ENCODE data around the gene BRINP2. TPM values are rescaled to one million over a fixed set of nuclear protein-coding genes. Genes with fewer than 3 reads are reported as not detected.
"Not testable (repeated sequence)": the region's sequence is repeated elsewhere in the genome, so short reads cannot be mapped to it uniquely, and the experiment has no call there.

Gene BRINP2
- total and polyA plus RNA-seq, 9 donors: 0.02 to 0.70 (median 0.16) TPM; not detected in 3

DNA sequence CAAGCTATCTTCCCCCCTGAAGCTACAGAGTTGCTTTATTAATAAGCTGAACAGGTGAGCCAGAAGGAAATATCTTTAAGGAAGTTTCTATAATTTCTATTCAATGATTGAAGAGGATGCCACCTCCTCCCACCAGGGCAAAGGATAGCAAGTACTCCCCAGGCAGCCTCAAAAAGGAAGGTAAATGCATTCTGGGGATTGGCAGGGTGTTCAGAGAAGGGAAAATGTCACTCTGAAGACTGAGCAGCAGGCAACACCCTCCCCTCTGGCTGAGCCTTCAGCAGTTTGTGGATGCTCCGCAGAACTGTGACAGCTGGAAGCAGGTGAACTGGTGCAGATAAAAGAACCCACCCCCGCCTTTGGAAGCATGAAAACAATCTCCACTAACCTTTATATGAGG lies 140.8 kb downstream of the BRINP2 start:
- Histone ChIP-seq H3K27me3 (no peaks in the 10 kb centered on the region), H3K9me3 (no peaks in the 10 kb centered on the region), H3K27ac (no peak overlapping the region), H3K36me3 (no peaks in the 10 kb centered on the region), H3K4me3 (no peak overlapping the region), H3K4me1 (ENCODE audit: insufficient read depth) (no peaks in the 10 kb centered on the region)
- TF ChIP-seq CTCF (IDR thresholded peaks at IDR 0.05) (no peak), POLR2A (IDR thresholded peaks at IDR 0.05) (no peak), EP300 (IDR thresholded peaks at IDR 0.05) (no peak)
- DNase-seq: no peak
- WGBS, 3 donors: 32 to 57% (median 38%) methylated on average over 2 of the region's 2 CpGs
- intact Hi-C loops (cut with DNase I): no loop called here

- no peaks in the 10 kb centered on the region for H3K9me3 ChIP-seq
- intact Hi-C loops (cut with DNase I): no loop called here
- 22 to 45% (median 43%) methylated on average over 2 of the region's 2 CpGs for WGBS, 3 donors
These were observed 144.5 kb downstream of the BRINP2 start for GRCh38 chr1:177315261-177315660.

DNA sequence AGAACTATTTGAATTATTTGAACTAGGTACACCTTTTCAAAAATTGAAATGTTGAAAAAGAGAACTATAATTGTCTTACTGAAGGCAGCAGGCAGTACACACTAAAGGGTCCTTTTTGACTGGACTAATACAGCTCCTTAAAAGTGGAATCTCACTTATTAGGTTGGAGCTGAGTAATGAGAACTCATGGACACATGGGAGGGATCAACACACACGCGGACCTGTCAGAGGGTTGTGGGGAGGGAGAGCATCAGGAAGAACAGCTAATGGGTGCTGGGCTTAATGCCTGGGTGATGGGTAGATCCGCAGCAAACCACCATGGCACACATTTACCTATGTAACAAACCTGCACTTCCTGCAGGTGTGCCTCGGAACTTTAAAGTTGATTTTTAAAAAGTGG lies 145.0 kb downstream of the BRINP2 start:
- TF ChIP-seq EP300 (IDR thresholded peaks at IDR 0.05) (no peak), CTCF (IDR thresholded peaks at IDR 0.05) (no peak), POLR2A (IDR thresholded peaks at IDR 0.05) (no peak)

More at GRCh38 chr1:177315261-177315660, 144.5 kb downstream of the BRINP2 start:
- no peak for TF ChIP-seq CTCF (IDR thresholded peaks at IDR 0.05)
- no peak for TF ChIP-seq POLR2A (IDR thresholded peaks at IDR 0.05)
- TF ChIP-seq EP300 (IDR thresholded peaks at IDR 0.05): no peak
- no peak overlapping the region for H3K4me3 ChIP-seq
- no peaks in the 10 kb centered on the region for H3K36me3 ChIP-seq
- DNase-seq: no peak
- H3K4me1 ChIP-seq (ENCODE audit: insufficient read depth): no peaks in the 10 kb centered on the region
- no peaks in the 10 kb centered on the region for H3K27me3 ChIP-seq
- no peak overlapping the region for H3K27ac ChIP-seq

DNA sequence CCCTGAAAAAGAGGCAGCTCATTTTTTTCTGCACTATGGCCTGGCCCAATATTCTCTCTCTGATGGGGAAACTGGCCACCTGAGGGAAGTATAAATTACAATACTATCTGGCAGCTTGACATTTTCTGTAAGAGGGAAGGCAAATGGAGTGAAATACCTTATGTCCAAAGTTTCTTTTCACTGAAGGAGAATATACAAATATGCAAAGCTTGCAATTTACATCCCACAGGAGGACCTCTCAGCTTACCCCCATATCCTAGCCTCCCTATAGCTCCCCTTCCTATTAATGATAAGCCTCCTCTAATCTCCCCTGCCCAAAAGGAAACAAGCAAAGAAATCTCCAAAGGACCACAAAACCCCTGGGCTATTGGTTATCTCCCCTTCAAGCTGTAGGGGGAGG lies 150.7 kb downstream of the BRINP2 start:
- H3K27me3 ChIP-seq; intact Hi-C loops (cut with DNase I); H3K27ac ChIP-seq; H3K4me3 ChIP-seq; H3K9me3 ChIP-seq; H3K4me1 ChIP-seq (ENCODE audit: insufficient read depth); H3K36me3 ChIP-seq; DNase-seq: not testable (repeated sequence)

More for the DNA sequence above, 145.0 kb downstream of the BRINP2 start:
- Histone ChIP-seq H3K4me3 (no peak overlapping the region), H3K36me3 (no peaks in the 10 kb centered on the region), H3K27ac (no peak overlapping the region), H3K9me3 (no peaks in the 10 kb centered on the region), H3K27me3 (no peaks in the 10 kb centered on the region), H3K4me1 (ENCODE audit: insufficient read depth) (no peaks in the 10 kb centered on the region)
- WGBS, 3 donors: 72 to 74% (median 73%) methylated on average over 4 of the region's 4 CpGs
- DNase-seq: no peak
- intact Hi-C loops (cut with DNase I): no loop called here

GRCh38 chr1:177328251-177328650 lies 157.5 kb downstream of the BRINP2 start:
- no peak overlapping the region for H3K4me3 ChIP-seq
- no peaks in the 10 kb centered on the region for H3K36me3 ChIP-seq
- no peaks in the 10 kb centered on the region for H3K4me1 ChIP-seq (ENCODE audit: insufficient read depth)
- WGBS, 3 donors: 55 to 68% (median 64%) methylated on average over 2 of the region's 2 CpGs
- no peak overlapping the region for H3K27ac ChIP-seq
- DNase-seq: no peak
- peaks cover 0 to 3% of the 10 kb centered on the region in 2 donors for H3K9me3 ChIP-seq
- H3K27me3 ChIP-seq: no peaks in the 10 kb centered on the region
- intact Hi-C loops (cut with DNase I): no loop called here
- no peak for TF ChIP-seq CTCF (IDR thresholded peaks at IDR 0.05)
- no peak for TF ChIP-seq EP300 (IDR thresholded peaks at IDR 0.05)
- TF ChIP-seq POLR2A (IDR thresholded peaks at IDR 0.05): no peak
